ENCODE data around the gene PCAT7. TPM values are rescaled to one million over a fixed set of nuclear protein-coding genes. Genes with fewer than 3 reads are reported as not detected.

The PCAT7 gene
- total RNA-seq, 1 donor from 2014 or later: not detected

GRCh38 chr9:94603259-94604160, 48.6 kb downstream of the PCAT7 start:
- peak; percentile 62 for DNase-seq (ENCODE audit: low read depth)

GRCh38 chr9:94606646-94607422, 52.0 kb downstream of the PCAT7 start:
- no peak for DNase-seq (ENCODE audit: low read depth)

GRCh38 chr9:94607423-94607691, 52.5 kb downstream of the PCAT7 start:
- no peak for DNase-seq (ENCODE audit: low read depth)

- no peak for DNase-seq (ENCODE audit: low read depth)
These were observed 55.3 kb downstream of the PCAT7 start for GRCh38 chr9:94610181-94610606.

GRCh38 chr9:94611638-94612068, 56.8 kb downstream of the PCAT7 start:
- no peak for DNase-seq (ENCODE audit: low read depth)

- DNase-seq (ENCODE audit: low read depth): no peak
These were observed 57.2 kb downstream of the PCAT7 start for GRCh38 chr9:94612071-94612470.

GRCh38 chr9:94613003-94613402, 58.1 kb downstream of the PCAT7 start:
- no peak for DNase-seq (ENCODE audit: low read depth)

- DNase-seq (ENCODE audit: low read depth): no peak
These were observed 64.1 kb downstream of the PCAT7 start for GRCh38 chr9:94619026-94619425.

Other genes with a start within 250 kb of the PCAT7 start
- not detected in 2 replicates for gene NUTM2F, start 226.4 kb upstream of the PCAT7 start, total RNA-seq
- 0.32 TPM in 1 of 2 replicates, not detected in the other for gene FBP2, start 38.7 kb downstream of the PCAT7 start, total RNA-seq
- gene FBP1, start 84.4 kb downstream of the PCAT7 start, total RNA-seq: 0.35 and 0.47 TPM in 2 replicates
- gene AOPEP, start 171.6 kb downstream of the PCAT7 start, total RNA-seq: 213 and 291 TPM in 2 replicates

All from myocyte (in vitro differentiated cells).